GF-D8 (cell line): Measurements from ENCODE around the gene C9orf152.

Experiments
- DNase-seq: peaks from one replicate; lab custom pipeline; 2025; lab: John Stamatoyannopoulos, UW

Gene C9orf152

DNA sequence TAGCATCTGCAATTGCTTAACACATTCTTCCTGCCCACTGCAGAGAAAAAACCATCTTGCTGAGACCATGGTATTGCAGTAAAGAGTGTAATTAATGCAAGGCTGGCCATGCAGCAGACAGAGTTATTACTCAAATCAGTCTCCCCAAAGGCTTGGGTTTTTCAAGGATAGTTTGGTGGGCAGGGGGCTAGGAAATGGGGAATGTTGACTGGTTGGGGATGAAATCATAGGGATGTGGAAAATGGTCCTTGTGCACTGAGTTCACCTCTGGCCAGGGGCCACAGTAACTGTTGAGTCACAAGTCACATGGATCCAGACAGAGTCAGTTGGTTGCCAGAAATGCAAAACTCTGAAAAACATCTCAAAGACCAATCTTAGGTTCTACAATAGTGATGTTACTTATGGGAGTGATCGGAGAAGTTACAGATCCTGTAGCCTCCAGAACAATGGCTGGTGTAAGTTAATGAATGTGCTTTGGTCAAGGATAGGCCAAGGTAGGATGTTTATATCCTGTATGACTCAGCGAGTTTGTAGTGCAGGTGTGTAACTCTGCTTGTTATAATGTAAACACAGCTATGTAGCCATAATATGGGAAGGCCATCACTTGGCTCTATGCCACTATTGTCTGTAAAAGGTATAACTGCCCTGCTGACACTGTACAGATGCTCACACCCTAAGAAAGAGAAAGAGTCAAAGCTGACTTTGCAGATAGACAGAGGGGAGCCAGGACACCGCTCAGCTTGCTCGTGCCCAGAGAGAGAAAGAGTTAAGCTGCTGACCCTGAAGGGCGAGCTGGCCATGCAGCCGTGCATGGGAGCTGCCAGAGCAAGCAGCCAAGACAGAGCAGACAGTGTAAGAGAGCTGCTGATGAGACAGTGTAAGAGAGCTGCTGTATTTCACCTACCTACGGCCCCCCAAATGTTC, 27.2 kb downstream of the C9orf152 start:
- no peak for DNase-seq

DNA sequence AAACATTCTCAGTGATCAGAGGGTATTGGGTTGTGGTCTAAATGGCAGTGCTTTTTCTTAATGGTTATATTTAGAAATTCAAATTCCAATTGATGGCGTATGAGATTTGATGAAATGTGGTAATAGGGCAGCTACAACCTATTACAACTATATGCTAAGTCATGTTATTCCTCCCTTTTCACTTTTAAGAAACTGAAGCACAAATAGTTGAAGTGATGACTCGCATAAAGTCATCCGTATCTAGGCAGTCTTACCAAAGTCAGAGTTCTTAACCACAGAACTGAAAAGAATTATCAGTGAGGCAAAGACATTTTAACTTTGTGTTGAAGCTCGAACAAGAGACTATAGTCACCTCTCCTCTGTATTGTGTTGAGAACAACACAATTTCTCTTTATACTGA, 28.2 kb downstream of the C9orf152 start:
- no peak for DNase-seq

DNA sequence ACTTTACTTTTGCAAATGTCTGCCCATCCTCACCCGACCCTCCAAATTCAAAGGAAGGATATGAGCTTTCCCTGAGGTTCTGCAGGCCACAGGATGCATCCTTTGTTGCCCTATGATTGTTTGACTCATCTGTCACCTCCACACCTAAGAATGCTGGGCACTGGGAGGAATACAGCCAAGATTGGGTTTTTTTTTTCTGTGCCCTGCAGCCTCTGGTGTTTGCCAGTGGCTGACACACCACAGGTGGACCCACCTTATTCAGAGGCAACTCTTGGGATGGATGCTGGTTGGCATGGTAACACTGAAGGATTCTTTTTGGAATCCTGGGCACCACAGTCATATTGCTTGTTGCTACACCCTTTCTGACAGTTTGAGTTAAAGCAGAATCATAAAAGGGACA, 29.7 kb downstream of the C9orf152 start:
- no peak for DNase-seq

DNA sequence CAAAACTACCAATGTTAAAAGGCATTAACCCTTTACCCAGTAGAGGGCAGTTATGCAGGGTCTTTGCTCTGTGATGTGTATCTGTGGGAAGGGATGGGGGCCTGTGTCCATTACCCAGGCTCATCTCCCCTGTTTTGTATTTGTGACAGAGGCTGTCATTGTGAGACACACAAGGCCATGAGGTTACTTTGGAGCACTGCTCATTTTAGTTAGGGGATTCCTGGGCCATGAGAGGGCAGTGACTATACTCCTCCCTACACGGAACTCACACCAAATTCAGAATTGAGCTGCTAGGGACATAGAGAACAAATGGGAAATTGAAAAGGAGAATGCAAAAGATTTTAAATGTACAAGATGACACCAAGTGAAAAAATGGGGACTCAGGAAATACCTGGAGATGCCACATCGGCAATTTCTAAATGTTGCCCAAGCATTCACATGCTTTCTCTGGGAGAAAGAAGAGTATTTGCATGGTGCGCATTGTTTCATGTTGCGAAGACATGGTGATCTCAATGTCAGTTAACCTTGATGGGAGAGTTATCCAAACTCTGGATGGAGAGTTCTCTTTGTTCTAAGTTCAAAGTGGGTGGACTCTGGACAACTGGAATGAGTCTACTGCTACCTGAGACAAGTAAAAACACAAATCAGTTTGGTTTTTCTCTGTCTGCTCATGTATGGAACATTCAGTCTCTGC, 32.5 kb downstream of the C9orf152 start:
- DNase-seq, result no peak

DNA sequence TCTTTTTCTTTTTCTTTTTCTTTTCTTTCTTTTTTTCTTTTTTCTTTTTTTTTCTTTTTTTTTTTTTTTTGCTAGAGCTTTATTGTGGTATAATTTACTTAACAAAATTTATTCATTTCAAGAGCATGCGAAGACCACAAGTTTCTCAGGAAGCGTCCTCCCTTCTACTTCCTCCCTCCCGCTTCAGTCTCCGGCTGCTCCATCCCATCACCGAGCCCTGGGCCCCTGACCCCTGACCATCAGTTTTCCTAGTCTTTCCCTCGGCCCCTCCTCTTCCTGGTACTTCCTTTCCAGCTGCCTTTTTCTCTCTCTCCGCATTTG, 34.7 kb downstream of the C9orf152 start:
- no peak for DNase-seq

DNA sequence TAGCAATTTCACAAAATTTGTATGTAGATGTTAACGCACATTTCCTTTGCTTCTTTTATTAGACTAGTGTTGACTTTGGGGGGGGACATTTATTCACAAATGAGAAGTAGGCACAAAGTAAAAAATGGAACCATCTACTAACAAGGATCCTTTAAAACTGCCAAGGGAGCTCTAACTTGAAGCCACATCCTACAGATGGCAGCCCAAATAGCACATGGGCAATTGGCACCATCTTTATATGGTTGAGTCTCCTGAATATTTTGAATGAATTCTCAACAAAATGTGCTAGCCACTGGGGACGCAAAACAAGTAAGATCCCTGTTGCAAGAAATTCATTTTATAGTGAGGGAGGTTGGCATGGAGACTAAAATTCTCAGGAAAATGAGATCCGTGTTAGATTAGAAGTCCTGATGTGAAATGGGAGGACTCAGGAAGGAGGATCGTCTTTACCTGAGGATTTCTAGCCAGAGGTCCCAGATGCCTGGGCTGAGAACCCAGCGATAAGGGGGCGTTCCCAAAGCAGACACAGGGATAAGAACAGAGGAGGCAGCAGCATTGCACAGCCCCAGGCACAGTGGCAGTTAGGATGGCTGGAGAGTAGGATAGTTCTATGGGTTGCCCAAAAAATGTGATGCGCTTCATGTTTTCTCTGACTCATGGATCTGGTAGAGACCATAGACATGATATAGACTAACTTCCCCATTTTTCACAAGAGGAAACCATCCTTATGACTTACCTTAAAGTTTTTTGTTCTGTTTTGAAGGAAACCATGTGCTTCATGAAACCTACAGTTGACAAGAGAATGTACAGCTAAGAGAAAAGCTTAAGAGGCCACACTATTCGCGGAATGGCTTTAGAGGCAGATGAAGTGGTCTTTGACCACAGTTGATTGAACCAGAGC, 37.4 kb downstream of the C9orf152 start:
- no peak for DNase-seq

DNA sequence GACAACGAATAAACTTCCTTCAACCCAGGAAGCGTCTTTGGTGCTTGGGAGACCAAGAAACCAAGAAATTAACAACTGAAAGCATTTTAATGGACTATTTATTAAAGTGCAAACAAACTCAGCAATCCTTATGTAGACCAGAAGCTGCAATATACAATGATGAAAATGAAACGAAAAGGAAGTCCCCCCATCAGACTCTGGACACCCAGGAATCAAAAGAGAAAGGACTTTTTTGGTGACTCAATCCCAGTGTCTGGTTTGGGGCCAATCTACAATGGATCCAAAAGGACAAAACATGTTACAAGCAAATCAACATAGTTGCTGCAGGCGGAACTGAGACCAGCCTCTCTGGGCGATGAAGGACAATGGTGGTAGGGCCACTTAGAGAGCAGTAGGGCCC, 39.5 kb downstream of the C9orf152 start:
- DNase-seq, result no peak

DNA sequence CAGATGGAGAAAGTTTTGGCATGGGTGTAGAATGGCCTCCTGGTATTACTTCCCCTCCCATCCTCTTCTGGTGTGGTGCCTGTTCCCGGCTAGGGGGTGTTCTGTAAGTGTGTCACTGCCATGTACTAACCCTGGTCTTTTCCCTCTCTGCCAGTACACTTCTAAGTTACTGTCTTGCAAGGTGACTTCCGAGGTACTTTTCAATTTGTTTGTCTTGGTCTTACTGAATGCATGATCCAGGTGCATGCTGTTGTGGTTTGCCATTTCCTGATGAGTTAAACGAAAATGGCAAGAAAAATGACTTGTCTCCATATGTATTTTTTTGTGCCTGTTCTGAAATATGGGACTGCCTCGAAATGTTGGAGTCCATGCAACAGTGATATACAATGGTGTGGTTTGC, 46.0 kb downstream of the C9orf152 start:
- DNase-seq, result no peak

DNA sequence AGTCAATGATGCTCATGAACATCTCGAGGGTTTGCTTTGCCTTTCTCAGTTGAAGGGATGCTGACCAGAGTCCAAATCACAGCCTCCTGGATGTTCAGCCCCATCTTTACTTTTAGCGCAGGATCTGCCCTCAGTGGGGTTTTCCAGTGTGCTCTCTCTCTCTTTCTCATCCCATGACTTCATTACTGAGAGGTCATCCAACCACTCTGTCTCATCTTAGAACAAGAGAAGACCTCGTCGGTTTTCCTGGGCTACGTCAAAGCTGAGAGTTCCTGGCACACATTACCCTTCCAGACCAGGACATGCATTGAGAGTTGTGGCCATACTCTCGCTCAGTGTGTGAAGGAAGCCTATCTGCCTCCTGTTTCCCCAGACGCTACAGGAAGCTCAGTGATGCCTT, 47.3 kb downstream of the C9orf152 start:
- no peak for DNase-seq

DNA sequence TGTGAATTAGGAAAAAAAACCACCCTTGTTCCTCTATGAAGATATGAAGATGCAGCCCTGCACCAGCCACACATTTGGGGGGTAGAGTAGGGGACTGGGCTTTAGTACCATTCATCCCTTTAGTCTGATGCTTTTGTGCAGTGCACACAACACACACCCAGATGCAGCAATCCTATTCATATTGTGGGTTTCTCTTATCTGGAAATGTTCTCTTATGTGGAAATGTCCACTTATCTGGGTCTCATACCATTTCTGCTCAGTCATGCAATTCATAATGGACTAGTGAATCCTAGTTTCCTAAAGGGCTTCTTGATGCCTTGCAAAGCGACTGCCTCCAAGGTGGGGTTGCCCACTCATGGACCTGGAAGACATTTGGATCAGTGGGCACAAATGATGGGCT, 47.8 kb downstream of the C9orf152 start:
- DNase-seq, result no peak

DNA sequence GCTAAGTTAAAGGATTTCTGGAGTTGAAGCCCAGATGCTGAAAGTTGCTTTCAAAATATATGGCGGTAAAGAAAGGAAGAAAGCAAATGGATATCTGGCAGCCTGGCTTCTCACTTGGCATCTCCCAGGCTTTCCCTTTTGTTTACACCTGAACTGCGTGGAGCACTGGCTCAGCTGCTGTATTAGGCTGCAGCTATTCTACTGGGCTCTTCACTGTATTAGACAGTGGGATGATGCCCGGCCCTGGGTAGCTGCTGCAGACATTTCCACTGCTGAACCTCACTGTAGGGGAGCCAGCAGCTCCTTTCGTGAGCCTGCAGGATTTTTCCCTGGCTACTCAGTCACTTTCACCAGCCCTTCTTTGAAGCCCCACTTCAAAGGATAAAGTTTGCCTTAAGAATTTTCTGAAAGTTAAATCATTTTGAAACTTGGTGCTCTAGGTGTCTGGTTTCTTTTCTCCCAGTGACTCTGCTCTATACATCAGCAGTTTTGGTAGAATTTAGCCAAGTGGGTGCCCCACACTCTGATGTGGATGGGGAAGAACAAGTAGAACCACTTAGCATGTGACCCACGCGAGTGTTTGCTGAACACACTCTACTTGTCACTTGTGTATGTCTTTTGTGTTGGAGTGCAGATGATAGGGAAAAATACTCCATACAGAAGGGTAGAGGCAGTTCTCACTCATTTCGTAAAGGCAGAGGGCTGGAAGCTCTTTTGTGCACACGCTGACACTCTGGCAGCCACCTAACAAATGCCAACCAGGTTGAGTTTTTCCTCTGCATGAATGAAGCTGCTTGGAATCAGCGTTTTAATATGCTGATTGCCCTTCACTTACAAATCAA, 49.9 kb downstream of the C9orf152 start:
- no peak for DNase-seq

DNA sequence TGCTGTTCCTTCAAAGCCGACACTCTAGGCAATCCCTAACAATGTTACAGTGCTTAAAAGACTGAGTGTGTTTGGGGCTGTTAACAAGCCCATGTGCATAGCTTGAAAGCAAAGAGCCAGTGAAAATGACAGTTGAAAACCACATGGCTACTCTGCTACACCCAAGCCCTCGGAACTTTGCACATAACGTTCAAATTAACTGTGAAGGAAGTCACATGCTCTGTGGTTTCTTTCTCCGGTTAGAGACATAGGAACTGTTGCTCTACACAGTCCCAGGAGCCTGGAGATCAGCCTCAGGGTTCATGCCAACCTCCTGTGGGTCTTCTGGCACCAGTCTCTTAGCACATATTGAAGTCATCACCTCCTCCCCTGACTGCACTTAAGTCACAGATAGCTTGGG, 51.1 kb downstream of the C9orf152 start:
- DNase-seq, result peak; percentile 97

DNA sequence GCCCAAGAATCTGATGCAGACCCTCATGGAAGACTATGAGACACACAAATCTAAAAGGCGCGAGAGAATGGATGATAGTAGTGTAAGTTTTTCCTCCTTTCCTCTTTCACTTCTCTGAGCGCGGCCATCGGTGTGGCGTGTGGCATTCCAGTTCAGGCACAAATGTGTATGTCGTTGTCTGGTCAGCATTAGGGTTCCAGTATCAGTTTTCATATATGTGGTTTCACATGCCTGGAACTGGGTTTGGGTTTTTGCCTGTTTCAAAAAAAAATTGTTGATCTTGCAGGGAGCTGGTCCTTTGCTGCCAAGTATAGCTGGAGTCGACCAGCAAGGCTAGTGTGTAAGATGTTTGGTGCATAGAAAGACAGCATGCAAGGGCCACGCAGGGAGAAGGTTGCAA, 51.5 kb downstream of the C9orf152 start:
- DNase-seq, result no peak

DNA sequence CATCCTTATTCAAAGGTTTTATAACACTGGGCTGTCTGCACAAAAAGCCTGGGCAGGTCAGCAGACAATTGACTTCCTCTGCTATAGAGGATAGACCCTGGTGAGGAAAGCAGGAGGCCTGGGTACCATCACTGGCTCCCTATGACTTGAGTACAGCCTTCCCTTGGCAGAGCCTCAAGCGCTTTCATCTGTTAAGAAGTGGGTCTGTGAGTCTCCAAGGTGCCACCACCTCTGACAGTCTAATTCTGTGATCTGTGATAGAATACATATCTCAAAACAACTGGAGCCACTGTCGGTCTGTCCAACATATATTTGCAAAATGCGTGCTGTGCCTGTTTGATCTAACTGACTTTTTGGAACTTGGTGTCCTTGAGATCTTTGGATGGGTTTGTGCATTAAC, 52.2 kb downstream of the C9orf152 start:
- no peak for DNase-seq

DNA sequence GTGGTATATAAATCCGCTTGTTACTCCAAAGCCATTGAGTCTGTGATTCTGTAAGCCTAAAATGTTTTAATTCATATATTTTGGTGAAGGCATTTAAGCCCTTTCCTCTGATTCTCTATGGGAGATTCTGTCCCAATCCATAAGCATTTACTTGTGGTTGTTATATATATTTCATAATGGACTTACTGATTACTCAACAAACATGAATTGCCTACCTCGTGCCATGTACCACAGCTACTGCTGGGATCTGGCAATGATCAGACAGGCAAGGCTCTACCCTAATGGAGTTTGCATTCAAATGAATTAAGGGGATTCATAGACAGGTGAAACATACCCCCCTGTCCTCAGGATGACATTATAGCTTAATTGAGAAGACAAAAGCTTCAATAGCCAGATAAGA, 54.5 kb downstream of the C9orf152 start:
- peak; percentile 78 for DNase-seq

DNA sequence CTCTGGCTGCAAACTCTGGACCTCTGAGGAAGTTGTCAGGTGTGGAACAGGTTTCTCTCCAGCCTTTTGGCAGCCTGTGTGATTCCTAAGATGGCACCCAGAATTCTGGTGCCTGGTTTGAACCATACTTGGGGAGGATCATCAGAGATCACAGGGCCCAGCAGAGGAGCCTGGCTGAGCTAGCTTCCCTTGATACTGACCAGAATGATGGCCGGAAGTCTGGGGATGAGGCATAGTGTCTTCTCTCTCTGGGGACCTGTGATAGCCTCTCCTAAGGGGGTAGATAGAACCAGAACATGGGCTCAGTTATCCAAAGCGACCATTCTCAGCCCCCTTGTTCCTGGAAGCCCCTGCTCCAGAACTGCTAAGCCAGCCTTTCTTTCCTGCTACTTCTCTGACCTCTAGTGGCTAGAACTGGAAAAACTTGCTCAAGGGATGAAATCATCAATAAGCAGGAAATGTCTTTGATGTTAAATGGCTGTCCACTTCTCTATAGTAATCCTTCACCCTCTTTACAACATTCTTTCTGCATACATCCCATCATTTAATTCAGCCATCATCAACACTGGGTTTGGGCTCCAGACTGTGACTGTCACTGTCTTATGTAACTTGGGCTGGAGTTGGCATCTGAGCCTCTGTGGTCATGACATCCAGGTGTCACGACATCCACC, 55.1 kb downstream of the C9orf152 start:
- peak; percentile 44 for DNase-seq
